ENCODE measurements around the gene NRXN2. TPM values are rescaled to one million over a fixed set of nuclear protein-coding genes. Genes with fewer than 3 reads are reported as not detected.
A peak's percentile ranks its signal among the peaks of the same experiment; 100 is the strongest.

The NRXN2 gene
- total RNA-seq, 1 donor from 2014 or later: 0.72 TPM

DNA sequence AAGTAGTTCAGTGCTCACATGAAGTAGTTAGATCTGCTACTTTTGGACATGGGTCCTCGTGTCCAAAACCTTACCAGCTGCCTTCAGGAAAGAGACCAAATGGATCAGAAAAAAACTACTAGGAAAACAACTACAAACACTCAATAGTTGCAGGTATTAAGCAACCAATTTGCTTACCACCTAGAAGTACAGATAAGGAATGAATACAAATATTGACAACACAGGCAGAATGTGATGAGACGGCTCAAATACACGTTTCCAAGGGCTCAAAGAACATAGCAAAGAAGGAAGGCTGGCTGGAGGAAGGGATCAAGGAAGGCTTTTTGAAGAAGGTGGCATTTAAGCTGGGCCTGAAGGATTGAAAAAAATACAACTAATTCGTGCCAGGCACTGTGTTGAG lies 41.8 kb downstream of the NRXN2 start:
- Histone ChIP-seq H3K27me3 (peaks cover 5% of the 10 kb centered on the region), H3K9me3 (no peaks in the 10 kb centered on the region), H3K4me1 (no peaks in the 10 kb centered on the region), H3K36me3 (no peaks in the 10 kb centered on the region), H3K4me3 (no peak overlapping the region), H3K27ac (no peak overlapping the region)
- ATAC-seq (no peak), DNase-seq (no peak)
- TF ChIP-seq, protein P1, sequence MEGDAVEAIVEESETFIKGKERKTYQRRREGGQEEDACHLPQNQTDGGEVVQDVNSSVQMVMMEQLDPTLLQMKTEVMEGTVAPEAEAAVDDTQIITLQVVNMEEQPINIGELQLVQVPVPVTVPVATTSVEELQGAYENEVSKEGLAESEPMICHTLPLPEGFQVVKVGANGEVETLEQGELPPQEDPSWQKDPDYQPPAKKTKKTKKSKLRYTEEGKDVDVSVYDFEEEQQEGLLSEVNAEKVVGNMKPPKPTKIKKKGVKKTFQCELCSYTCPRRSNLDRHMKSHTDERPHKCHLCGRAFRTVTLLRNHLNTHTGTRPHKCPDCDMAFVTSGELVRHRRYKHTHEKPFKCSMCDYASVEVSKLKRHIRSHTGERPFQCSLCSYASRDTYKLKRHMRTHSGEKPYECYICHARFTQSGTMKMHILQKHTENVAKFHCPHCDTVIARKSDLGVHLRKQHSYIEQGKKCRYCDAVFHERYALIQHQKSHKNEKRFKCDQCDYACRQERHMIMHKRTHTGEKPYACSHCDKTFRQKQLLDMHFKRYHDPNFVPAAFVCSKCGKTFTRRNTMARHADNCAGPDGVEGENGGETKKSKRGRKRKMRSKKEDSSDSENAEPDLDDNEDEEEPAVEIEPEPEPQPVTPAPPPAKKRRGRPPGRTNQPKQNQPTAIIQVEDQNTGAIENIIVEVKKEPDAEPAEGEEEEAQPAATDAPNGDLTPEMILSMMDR (IDR thresholded peaks at IDR 0.05): no peak
- intact Hi-C loops (cut with DNase I): no loop called here

- ATAC-seq: no peak
- TF ChIP-seq, protein P1 (IDR thresholded peaks at IDR 0.05): no peak
Observed at GRCh38 chr11:64679846-64680245, 43.2 kb downstream of the NRXN2 start.

GRCh38 chr11:64677441-64678023 lies 45.5 kb downstream of the NRXN2 start:
- no peaks in the 10 kb centered on the region for H3K9me3 ChIP-seq
- ATAC-seq: no peak
- intact Hi-C loops (cut with DNase I): no loop called here
- DNase-seq: no peak
- peaks cover 15% of the 10 kb centered on the region for H3K27me3 ChIP-seq
- TF ChIP-seq, protein P1 (IDR thresholded peaks at IDR 0.05): no peak
- H3K4me3 ChIP-seq: no peak overlapping the region
- no peaks in the 10 kb centered on the region for H3K4me1 ChIP-seq
- H3K36me3 ChIP-seq: no peaks in the 10 kb centered on the region
- no peak overlapping the region for H3K27ac ChIP-seq

More at GRCh38 chr11:64679846-64680245, 43.2 kb downstream of the NRXN2 start:
- peaks cover 8% of the 10 kb centered on the region for H3K27me3 ChIP-seq
- H3K9me3 ChIP-seq: no peaks in the 10 kb centered on the region
- no peak overlapping the region for H3K4me3 ChIP-seq
- intact Hi-C loops (cut with DNase I): no loop called here
- H3K4me1 ChIP-seq: no peaks in the 10 kb centered on the region
- no peak overlapping the region for H3K27ac ChIP-seq
- no peak for DNase-seq
- H3K36me3 ChIP-seq: no peaks in the 10 kb centered on the region

DNA sequence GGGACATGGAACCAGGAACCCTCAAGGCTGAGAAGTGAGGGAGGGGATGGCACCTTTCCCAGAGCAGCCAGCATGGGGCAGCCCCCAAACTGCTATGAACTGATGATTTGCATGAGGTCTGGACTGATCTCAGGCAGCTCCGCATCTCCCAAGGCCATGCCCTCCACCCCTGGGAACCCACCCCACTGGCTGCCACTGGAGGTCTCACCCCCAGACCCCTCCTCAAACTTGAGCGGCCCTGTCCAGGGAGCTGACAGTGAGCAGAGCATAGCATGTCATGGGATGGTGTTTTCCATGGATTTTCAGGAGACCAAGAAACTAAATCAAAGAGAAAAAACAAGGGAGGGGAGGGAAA lies 46.8 kb downstream of the NRXN2 start:
- Histone ChIP-seq H3K27ac (no peak overlapping the region), H3K9me3 (no peaks in the 10 kb centered on the region), H3K4me1 (no peaks in the 10 kb centered on the region), H3K27me3 (peaks cover 15% of the 10 kb centered on the region), H3K4me3 (no peak overlapping the region), H3K36me3 (no peaks in the 10 kb centered on the region)
- intact Hi-C loops (cut with DNase I): no loop called here
- no peak for DNase-seq
- TF ChIP-seq, protein P1 (IDR thresholded peaks at IDR 0.05): no peak
- no peak for ATAC-seq

DNA sequence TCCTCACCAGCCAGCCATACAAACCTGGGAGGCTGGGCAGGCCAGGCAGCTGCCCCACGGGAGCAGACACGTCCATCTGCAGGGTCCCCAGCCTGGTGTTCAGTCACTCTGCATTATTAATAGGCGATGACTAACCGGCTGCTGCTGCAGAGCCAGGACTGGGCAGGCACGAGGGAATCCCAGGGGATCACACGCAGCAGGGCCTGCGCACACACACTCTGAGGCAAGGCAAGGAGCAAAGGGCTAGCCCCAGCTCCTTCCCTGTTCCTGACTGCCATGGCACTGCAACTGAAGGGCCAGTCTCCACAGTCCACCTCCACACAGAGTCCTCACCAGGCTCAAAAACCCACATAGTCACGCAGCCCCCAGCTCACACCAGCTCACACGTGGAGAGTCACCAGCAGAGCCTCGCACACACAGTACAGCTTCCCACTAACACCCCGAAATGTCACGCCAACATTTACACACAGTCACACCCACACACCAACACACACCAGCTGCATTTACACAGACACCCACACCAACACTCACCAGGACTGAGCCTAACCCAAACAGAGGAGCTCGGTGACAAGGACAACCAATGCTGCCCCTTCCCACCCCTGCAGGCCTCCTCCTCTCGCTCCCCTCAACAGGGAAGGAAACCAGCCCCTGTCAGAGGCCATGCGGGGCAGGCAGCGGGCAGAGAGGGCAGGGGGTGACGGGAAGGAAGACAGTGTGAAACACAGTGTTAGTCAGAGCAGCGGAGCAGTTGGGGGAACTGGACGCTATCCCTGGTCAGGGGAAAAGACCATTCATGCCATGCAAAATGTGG lies 47.3 kb downstream of the NRXN2 start:
- H3K27me3 ChIP-seq: peaks cover 15% of the 10 kb centered on the region

More for the DNA sequence above, 47.3 kb downstream of the NRXN2 start:
- Histone ChIP-seq H3K4me1 (no peaks in the 10 kb centered on the region), H3K4me3 (no peak overlapping the region), H3K9me3 (no peaks in the 10 kb centered on the region), H3K36me3 (no peaks in the 10 kb centered on the region), H3K27ac (no peak overlapping the region)
- intact Hi-C loops (cut with DNase I): no loop called here
- peak; percentile 42 for ATAC-seq
- TF ChIP-seq, protein P1 (IDR thresholded peaks at IDR 0.05): no peak
- no peak for DNase-seq
